Measurements from ENCODE around the gene NHLH2. TPM values are rescaled to one million over a fixed set of nuclear protein-coding genes. Genes with fewer than 3 reads are reported as not detected.

The NHLH2 gene
- total RNA-seq, 1 experiment from 2014 or later = not detected

GRCh38 chr1:115814685-115815398 lies 26.1 kb downstream of the NHLH2 start:
- intact Hi-C loops (cut with micrococcal nuclease) = no loop called here
- H3K27me3 Mint-ChIP-seq (ENCODE audit: insufficient read depth, unreplicated experiment) = no peaks in the 10 kb centered on the region
- no peak for DNase-seq (ENCODE audit: unreplicated experiment)
- POLR2A ChIA-PET = interaction anchor here (1.3 to 1.5 kb wide), 4 partner anchors 15 to 163 kb away, joined by 3 to 5 read pairs (median 4); no protein-coding TSS in a partner anchor
- H3K27ac Mint-ChIP-seq (ENCODE audit: low read depth, unreplicated experiment) = no peak overlapping the region
- BruUV-seq (replicated peaks) = no TSS peak
- no peak overlapping the region for H3K4me3 Mint-ChIP-seq (ENCODE audit: unreplicated experiment)
- CTCF ChIA-PET = interaction anchor here (0.6 to 1.6 kb wide), 5 partner anchors 50 to 207 kb away, joined by 3 to 6 read pairs (median 3); no protein-coding TSS in a partner anchor
- no peak for TF ChIP-seq CTCF (IDR thresholded peaks at IDR 0.05; ENCODE audit: unreplicated experiment)
- no peaks in the 10 kb centered on the region for H3K9me3 Mint-ChIP-seq (ENCODE audit: unreplicated experiment)
- H3K4me1 Mint-ChIP-seq (ENCODE audit: insufficient read depth, unreplicated experiment) = peaks cover 8% of the 10 kb centered on the region
- no peaks in the 10 kb centered on the region for H3K36me3 Mint-ChIP-seq (ENCODE audit: insufficient read depth, unreplicated experiment)

GRCh38 chr1:115813727-115814126 lies 27.2 kb downstream of the NHLH2 start:
- BruUV-seq (replicated peaks) = no TSS peak
- H3K4me3 Mint-ChIP-seq (ENCODE audit: unreplicated experiment) = no peak overlapping the region
- no peaks in the 10 kb centered on the region for H3K36me3 Mint-ChIP-seq (ENCODE audit: insufficient read depth, unreplicated experiment)
- no peak for TF ChIP-seq CTCF (IDR thresholded peaks at IDR 0.05; ENCODE audit: unreplicated experiment)
- H3K4me1 Mint-ChIP-seq (ENCODE audit: insufficient read depth, unreplicated experiment) = peaks cover 8% of the 10 kb centered on the region
- ChIA-PET POLR2A (no interaction called here), CTCF (interaction anchor here (1.1 kb wide), 1 partner anchor 49 kb away, joined by 6 read pairs; no protein-coding TSS in a partner anchor)
- no peak for DNase-seq (ENCODE audit: unreplicated experiment)
- no peaks in the 10 kb centered on the region for H3K9me3 Mint-ChIP-seq (ENCODE audit: unreplicated experiment)
- intact Hi-C loops (cut with micrococcal nuclease) = no loop called here
- no peak overlapping the region for H3K27ac Mint-ChIP-seq (ENCODE audit: low read depth, unreplicated experiment)
- H3K27me3 Mint-ChIP-seq (ENCODE audit: insufficient read depth, unreplicated experiment) = no peaks in the 10 kb centered on the region

- H3K9me3 Mint-ChIP-seq (ENCODE audit: unreplicated experiment) = no peaks in the 10 kb centered on the region
- POLR2A ChIA-PET = interaction anchor here (0.6 to 1.0 kb wide), 4 partner anchors 18 to 191 kb away, joined by 3 to 4 read pairs (median 3); partner anchors contain the start of gene SLC22A15
- H3K36me3 Mint-ChIP-seq (ENCODE audit: insufficient read depth, unreplicated experiment) = no peaks in the 10 kb centered on the region
- BruUV-seq (replicated peaks) = no TSS peak
- no peak overlapping the region for H3K4me3 Mint-ChIP-seq (ENCODE audit: unreplicated experiment)
- H3K27me3 Mint-ChIP-seq (ENCODE audit: insufficient read depth, unreplicated experiment) = no peaks in the 10 kb centered on the region
- no peak for TF ChIP-seq CTCF (IDR thresholded peaks at IDR 0.05; ENCODE audit: unreplicated experiment)
- H3K4me1 Mint-ChIP-seq (ENCODE audit: insufficient read depth, unreplicated experiment) = peaks cover 20% of the 10 kb centered on the region
- no peak for DNase-seq (ENCODE audit: unreplicated experiment)
- no peak overlapping the region for H3K27ac Mint-ChIP-seq (ENCODE audit: low read depth, unreplicated experiment)
- intact Hi-C loops (cut with micrococcal nuclease) = no loop called here
- CTCF ChIA-PET = interaction anchor here (0.6 to 4.6 kb wide), 10 partner anchors 14 to 1816 kb away, joined by 3 to 39 read pairs (median 5); no protein-coding TSS in a partner anchor
These were observed 29.6 kb downstream of the NHLH2 start for GRCh38 chr1:115811140-115811828.

DNA sequence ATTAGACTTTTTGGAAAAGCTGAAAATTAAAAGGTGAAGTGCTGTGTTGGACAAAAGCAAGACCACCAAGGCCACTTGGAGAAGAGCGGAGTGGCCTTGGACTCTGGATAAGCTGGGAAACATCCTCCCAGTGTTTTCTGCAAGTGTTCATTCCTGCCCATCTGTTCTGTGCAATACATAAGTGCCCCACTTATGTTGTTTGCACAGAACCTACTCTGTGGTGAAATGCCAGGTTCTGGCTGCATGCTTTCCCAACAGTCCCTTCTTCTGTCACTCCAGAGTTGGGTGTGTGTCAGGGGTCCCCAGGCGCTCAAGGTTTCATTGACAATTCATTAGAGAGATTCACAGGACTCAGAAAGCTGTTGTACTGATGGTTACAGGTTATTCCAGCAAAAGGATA lies 30.3 kb downstream of the NHLH2 start:
- Mint-ChIP-seq H3K27ac (ENCODE audit: low read depth, unreplicated experiment) (no peak overlapping the region), H3K27me3 (ENCODE audit: insufficient read depth, unreplicated experiment) (no peaks in the 10 kb centered on the region)
- no TSS peak for BruUV-seq (replicated peaks)

More for the DNA sequence above, 30.3 kb downstream of the NHLH2 start:
- POLR2A ChIA-PET = interaction anchor here (0.7 to 1.7 kb wide), 3 partner anchors 28 to 167 kb away, joined by 3 to 9 read pairs (median 4); partner anchors contain the start of gene SLC22A15
- intact Hi-C loops (cut with micrococcal nuclease) = no loop called here
- no peak overlapping the region for H3K4me3 Mint-ChIP-seq (ENCODE audit: unreplicated experiment)
- TF ChIP-seq CTCF (IDR thresholded peaks at IDR 0.05; ENCODE audit: unreplicated experiment) = no peak
- CTCF ChIA-PET = interaction anchor here (0.6 to 4.6 kb wide), 10 partner anchors 14 to 675 kb away, joined by 3 to 39 read pairs (median 5); no protein-coding TSS in a partner anchor
- H3K4me1 Mint-ChIP-seq (ENCODE audit: insufficient read depth, unreplicated experiment) = peaks cover 20% of the 10 kb centered on the region
- no peaks in the 10 kb centered on the region for H3K36me3 Mint-ChIP-seq (ENCODE audit: insufficient read depth, unreplicated experiment)
- DNase-seq (ENCODE audit: unreplicated experiment) = no peak
- H3K9me3 Mint-ChIP-seq (ENCODE audit: unreplicated experiment) = no peaks in the 10 kb centered on the region

Measured in MCF 10A (cell line).